Endothelial cell of umbilical vein (primary cell): ENCODE data around the gene HAND1.

Source experiments
- EZH2 ChIP-seq: IDR thresholded peaks from 2 replicates; pipeline ENCODE4 v1.6.1; 2012; ENCODE audit warnings: borderline replicate concordance, low read depth, mild to moderate bottlenecking, moderate library complexity, low read length, inconsistent platforms; ENCODE audit not compliant: severe bottlenecking
- GATA2 ChIP-seq: IDR thresholded peaks from 2 replicates; pipeline ENCODE4 v1.7.0; 2011; ENCODE audit warnings: low read depth, mild to moderate bottlenecking, moderate library complexity, mixed read lengths, low read length; ENCODE audit not compliant: insufficient read length, insufficient read depth
- MYC ChIP-seq: IDR thresholded peaks from one replicate; pipeline ENCODE4 v1.6.1; 2011; ENCODE audit warnings: mild to moderate bottlenecking, low read depth, low read length
- TF ChIP-seq, protein P1 (sequence below), 2 donors: IDR thresholded peaks; 1 replicate in 1 of 2; 2 replicates in 1 of 2; pipeline ENCODE4 v1.5.1; 2011; ENCODE audit warnings: low read length in 2 of 2, mild to moderate bottlenecking in 2 of 2, moderate library complexity in 2 of 2, control low read depth in 1 of 2, inconsistent platforms in 1 of 2, low read depth in 1 of 2; ENCODE audit not compliant: insufficient read depth in 1 of 2; ENCODE audit errors: extremely low read depth in 1 of 2
- TF ChIP-seq, protein P2 (sequence below): IDR thresholded peaks from 2 replicates; pipeline ENCODE4 v1.6.1; 2011; ENCODE audit not compliant: insufficient read depth, insufficient read length

DNA sequence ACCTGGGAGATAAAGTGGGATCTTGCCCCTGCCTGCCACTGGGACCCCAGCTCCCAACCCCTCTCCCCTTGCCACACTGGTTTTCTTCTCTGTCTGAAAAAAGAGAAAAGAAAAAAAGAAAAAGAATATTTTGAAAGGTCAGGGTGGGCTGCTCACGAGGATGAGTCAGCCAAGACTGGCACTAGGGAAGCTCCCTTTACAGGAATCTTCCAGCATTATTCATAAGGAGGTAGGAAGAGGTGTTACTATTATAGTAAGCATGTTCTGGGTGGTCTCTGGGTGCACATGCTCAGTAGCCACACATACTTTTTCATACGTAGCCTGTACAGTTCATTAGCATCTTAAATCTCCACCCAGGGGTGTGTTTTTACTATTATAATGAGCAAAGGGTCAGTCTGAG is 46.8 kb upstream of the HAND1 start:
- no peak for TF ChIP-seq EZH2
- TF ChIP-seq, protein P1, sequence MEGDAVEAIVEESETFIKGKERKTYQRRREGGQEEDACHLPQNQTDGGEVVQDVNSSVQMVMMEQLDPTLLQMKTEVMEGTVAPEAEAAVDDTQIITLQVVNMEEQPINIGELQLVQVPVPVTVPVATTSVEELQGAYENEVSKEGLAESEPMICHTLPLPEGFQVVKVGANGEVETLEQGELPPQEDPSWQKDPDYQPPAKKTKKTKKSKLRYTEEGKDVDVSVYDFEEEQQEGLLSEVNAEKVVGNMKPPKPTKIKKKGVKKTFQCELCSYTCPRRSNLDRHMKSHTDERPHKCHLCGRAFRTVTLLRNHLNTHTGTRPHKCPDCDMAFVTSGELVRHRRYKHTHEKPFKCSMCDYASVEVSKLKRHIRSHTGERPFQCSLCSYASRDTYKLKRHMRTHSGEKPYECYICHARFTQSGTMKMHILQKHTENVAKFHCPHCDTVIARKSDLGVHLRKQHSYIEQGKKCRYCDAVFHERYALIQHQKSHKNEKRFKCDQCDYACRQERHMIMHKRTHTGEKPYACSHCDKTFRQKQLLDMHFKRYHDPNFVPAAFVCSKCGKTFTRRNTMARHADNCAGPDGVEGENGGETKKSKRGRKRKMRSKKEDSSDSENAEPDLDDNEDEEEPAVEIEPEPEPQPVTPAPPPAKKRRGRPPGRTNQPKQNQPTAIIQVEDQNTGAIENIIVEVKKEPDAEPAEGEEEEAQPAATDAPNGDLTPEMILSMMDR (IDR thresholded peaks at IDR 0.05; ENCODE audit: extremely low read depth in 1 of 2, insufficient read depth in 1 of 2, low read depth in 1 of 2, low read length in 2 of 2), result no peak
- TF ChIP-seq, protein P2, sequence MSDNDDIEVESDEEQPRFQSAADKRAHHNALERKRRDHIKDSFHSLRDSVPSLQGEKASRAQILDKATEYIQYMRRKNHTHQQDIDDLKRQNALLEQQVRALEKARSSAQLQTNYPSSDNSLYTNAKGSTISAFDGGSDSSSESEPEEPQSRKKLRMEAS, result no peak
- no peak for TF ChIP-seq MYC
- no peak for TF ChIP-seq GATA2
